Activated T-cell treated with anti-CD3 and anti-CD28 coated beads, Interleukin-2, amount 50 U/mL, for 4 hours (primary cell): Measurements from ENCODE around the gene KCNJ10. TPM values are rescaled to one million over a fixed set of nuclear protein-coding genes. Genes with fewer than 3 reads are reported as not detected.

Experiments used
- ATAC-seq, 2 donors: fragments of 200-7000 bp; cut with Tn5 transposase; one replicate each; pipeline ENCODE4 v1.10.0; 2021
- DNase-seq: peaks from one replicate; pipeline ENCODE4 v3.0.0-alpha.2; 2020
- H3K27me3 Mint-ChIP-seq: one replicate; pipeline ENCODE4 v1.8.0; 2021; ENCODE audit warnings: low read depth, mixed read lengths
- H3K36me3 Mint-ChIP-seq: one replicate; pipeline ENCODE4 v1.8.0; 2022; ENCODE audit warnings: mixed read lengths; ENCODE audit not compliant: insufficient read depth
- H3K4me1 Mint-ChIP-seq: one replicate; pipeline ENCODE4 v1.8.0; 2021; ENCODE audit warnings: low read depth, mixed read lengths
- H3K4me3 Mint-ChIP-seq: one replicate; pipeline ENCODE4 v1.8.0; 2021; ENCODE audit warnings: mild to moderate bottlenecking, moderate library complexity, mixed read lengths
- H3K9me3 Mint-ChIP-seq: one replicate; pipeline ENCODE4 v1.8.0; 2021; ENCODE audit warnings: mixed read lengths
- total RNA-seq, 3 donors: library from RNA; stranded (reverse); gene quantifications; one replicate each; pipeline ENCODE4 v1.2.1, GENCODE V29; 2021

Gene KCNJ10
- total RNA-seq, 3 donors from 2014 or later = 0.32 TPM; not detected in 2

- Mint-ChIP-seq H3K4me1 (no peaks in the 10 kb centered on the region), H3K4me3 (no peak overlapping the region), H3K36me3 (no peaks in the 10 kb centered on the region), H3K27me3 (peaks cover 28% of the 10 kb centered on the region), H3K9me3 (no peaks in the 10 kb centered on the region)
- DNase-seq (no peak), ATAC-seq (no peak)
Observed at GRCh38 chr1:159980076-159980475, 89.9 kb downstream of the KCNJ10 start.

DNA sequence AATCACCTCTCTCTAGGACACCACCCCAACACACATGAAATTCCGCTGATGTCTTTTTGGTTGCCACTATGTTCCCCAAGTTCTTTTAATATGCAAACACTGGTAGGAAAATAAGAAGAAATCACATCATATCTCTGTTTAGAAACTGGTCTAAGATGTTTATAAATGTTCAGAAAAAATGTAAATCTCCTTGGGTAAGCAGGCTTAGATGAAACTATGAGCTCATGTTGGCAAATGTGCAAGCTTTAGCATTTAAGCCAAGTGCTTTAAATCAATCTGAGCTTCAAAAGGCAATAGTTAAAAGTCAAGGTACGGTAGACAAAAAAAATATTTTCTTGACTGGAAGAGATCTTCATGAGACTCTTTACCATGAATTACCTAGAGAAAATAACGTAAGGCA is 90.7 kb downstream of the KCNJ10 start:
- Mint-ChIP-seq H3K9me3 (no peaks in the 10 kb centered on the region), H3K4me3 (no peak overlapping the region), H3K27me3 (peaks cover 25% of the 10 kb centered on the region), H3K4me1 (no peaks in the 10 kb centered on the region), H3K36me3 (no peaks in the 10 kb centered on the region)
- no peak for DNase-seq
- no peak for ATAC-seq

- DNase-seq = no peak
- no peak for ATAC-seq
- Mint-ChIP-seq H3K27me3 (peaks cover 21% of the 10 kb centered on the region), H3K4me1 (no peaks in the 10 kb centered on the region), H3K4me3 (no peak overlapping the region), H3K9me3 (no peaks in the 10 kb centered on the region), H3K36me3 (no peaks in the 10 kb centered on the region)
Observed at GRCh38 chr1:159978107-159978398, 91.9 kb downstream of the KCNJ10 start.

DNA sequence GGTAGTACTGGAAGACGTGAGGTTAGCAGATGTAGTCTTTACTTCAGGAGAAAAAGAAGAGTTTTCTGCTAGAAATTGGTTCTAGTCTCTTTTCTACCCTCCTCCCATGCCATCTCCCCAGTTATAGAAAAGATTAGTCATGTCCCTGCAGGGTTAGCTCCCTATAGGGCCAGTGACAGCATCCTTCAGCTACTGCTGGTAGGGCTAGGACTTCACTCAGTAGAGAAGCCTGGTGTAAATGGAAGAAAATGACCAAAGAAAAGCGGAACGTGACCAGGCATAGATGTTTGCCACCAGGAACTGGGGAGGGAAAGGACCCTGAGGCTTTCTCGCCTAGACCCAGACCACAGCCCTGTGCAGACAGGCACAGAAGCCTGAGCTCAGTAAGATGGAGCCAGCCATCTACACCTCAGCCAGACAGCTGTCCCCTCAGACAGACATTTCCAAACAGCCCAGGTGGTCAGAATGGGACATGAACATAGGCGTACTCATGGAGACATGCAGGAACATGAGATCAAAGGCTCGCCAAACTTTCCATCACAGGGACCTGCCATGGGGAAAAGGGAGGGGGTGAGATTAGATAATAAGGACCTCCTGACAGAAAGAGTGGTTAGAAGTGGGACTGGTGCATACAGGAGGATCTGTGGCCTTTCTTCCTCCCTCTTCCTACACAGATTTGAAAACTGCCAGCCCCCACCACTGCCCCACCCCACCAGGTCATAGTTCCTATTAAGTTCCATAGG is 92.4 kb downstream of the KCNJ10 start:
- H3K9me3 Mint-ChIP-seq = no peaks in the 10 kb centered on the region
- H3K4me1 Mint-ChIP-seq = no peaks in the 10 kb centered on the region
- DNase-seq (no peak), ATAC-seq (no peak)
- H3K36me3 Mint-ChIP-seq = no peaks in the 10 kb centered on the region
- H3K4me3 Mint-ChIP-seq = no peak overlapping the region
- H3K27me3 Mint-ChIP-seq = peaks cover 21% of the 10 kb centered on the region

GRCh38 chr1:159974350-159974965 is 95.5 kb downstream of the KCNJ10 start:
- no peaks in the 10 kb centered on the region for H3K36me3 Mint-ChIP-seq
- peaks cover 11% of the 10 kb centered on the region for H3K27me3 Mint-ChIP-seq
- DNase-seq (no peak), ATAC-seq (no peak)
- H3K4me1 Mint-ChIP-seq = no peaks in the 10 kb centered on the region
- H3K4me3 Mint-ChIP-seq = no peak overlapping the region
- H3K9me3 Mint-ChIP-seq = no peaks in the 10 kb centered on the region

- no peak for ATAC-seq
- Mint-ChIP-seq H3K27me3 (peaks cover 14% of the 10 kb centered on the region), H3K4me1 (no peaks in the 10 kb centered on the region), H3K36me3 (no peaks in the 10 kb centered on the region), H3K4me3 (no peak overlapping the region), H3K9me3 (no peaks in the 10 kb centered on the region)
- DNase-seq = no peak
Observed at GRCh38 chr1:159973350-159973940, 96.5 kb downstream of the KCNJ10 start.

- peaks cover 20% of the 10 kb centered on the region for H3K27me3 Mint-ChIP-seq
- ATAC-seq (no peak), DNase-seq (no peak)
- H3K36me3 Mint-ChIP-seq = no peaks in the 10 kb centered on the region
- H3K4me3 Mint-ChIP-seq = no peak overlapping the region
- no peaks in the 10 kb centered on the region for H3K9me3 Mint-ChIP-seq
- H3K4me1 Mint-ChIP-seq = no peaks in the 10 kb centered on the region
Observed at GRCh38 chr1:159972443-159973205, 97.3 kb downstream of the KCNJ10 start.

DNA sequence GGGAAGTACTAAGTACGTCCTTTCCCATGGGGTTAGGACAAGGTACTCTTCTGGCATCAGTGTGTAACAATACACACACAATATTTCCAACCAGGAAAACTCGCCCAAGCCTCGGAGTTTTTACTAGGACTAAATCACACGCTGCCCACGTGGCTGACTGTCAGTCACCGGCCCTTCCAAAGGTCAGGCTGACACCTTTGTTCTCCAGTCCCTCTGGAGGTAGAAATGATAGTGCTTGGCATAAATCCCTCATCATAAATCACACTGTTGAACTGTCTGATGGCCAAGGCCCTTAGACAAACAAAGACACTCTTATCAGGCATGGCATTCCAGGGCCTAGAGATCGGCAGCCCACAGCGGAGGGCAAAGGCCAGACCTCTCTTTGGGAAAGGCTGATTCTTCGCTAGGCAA is 99.0 kb downstream of the KCNJ10 start:
- Mint-ChIP-seq H3K27me3 (peaks cover 15% of the 10 kb centered on the region), H3K4me1 (no peaks in the 10 kb centered on the region), H3K36me3 (no peaks in the 10 kb centered on the region), H3K4me3 (no peak overlapping the region), H3K9me3 (no peaks in the 10 kb centered on the region)
- no peak for DNase-seq
- no peak for ATAC-seq

GRCh38 chr1:159968901-159969300 is 101.1 kb downstream of the KCNJ10 start:
- no peak overlapping the region for H3K4me3 Mint-ChIP-seq
- no peaks in the 10 kb centered on the region for H3K9me3 Mint-ChIP-seq

DNA sequence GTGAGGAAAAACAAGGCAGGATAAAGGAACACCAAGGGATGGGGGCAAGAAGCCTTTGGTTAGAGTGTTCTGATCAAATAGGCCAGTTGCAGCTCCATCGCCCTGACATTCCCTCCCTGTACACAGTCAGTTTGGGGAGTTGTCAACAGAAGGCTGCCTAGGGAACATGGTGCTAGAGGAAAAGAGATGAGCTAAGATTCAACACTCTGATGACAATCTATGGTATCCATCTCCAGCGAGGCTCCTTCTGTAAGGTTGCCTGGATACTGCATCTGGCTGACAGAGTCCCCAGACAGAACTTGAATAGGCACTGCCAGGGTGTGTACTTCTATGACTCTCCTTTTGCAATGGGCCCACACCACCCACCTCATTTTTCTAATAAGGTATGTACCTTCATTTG is 104.7 kb downstream of the KCNJ10 start:
- ATAC-seq = no peak

More at GRCh38 chr1:159968901-159969300, 101.1 kb downstream of the KCNJ10 start:
- DNase-seq (no peak), ATAC-seq (no peak)
- Mint-ChIP-seq H3K36me3 (no peaks in the 10 kb centered on the region), H3K4me1 (no peaks in the 10 kb centered on the region), H3K27me3 (peaks cover 15% of the 10 kb centered on the region)

GRCh38 chr1:159964144-159964543 is 105.8 kb downstream of the KCNJ10 start:
- no peak overlapping the region for H3K4me3 Mint-ChIP-seq
- ATAC-seq (no peak), DNase-seq (no peak)
- no peaks in the 10 kb centered on the region for H3K4me1 Mint-ChIP-seq
- peaks cover 21% of the 10 kb centered on the region for H3K27me3 Mint-ChIP-seq
- H3K36me3 Mint-ChIP-seq = no peaks in the 10 kb centered on the region
- no peaks in the 10 kb centered on the region for H3K9me3 Mint-ChIP-seq

More for the DNA sequence above, 104.7 kb downstream of the KCNJ10 start:
- DNase-seq = no peak
- Mint-ChIP-seq H3K27me3 (peaks cover 16% of the 10 kb centered on the region), H3K4me3 (no peak overlapping the region), H3K9me3 (no peaks in the 10 kb centered on the region), H3K4me1 (no peaks in the 10 kb centered on the region), H3K36me3 (no peaks in the 10 kb centered on the region)

GRCh38 chr1:159962176-159962575 is 107.8 kb downstream of the KCNJ10 start:
- DNase-seq = no peak
- peaks cover 10% of the 10 kb centered on the region for H3K27me3 Mint-ChIP-seq
- H3K9me3 Mint-ChIP-seq = no peaks in the 10 kb centered on the region
- no peak for ATAC-seq
- no peaks in the 10 kb centered on the region for H3K4me1 Mint-ChIP-seq
- no peak overlapping the region for H3K4me3 Mint-ChIP-seq
- H3K36me3 Mint-ChIP-seq = no peaks in the 10 kb centered on the region

- DNase-seq = no peak
- H3K9me3 Mint-ChIP-seq = no peaks in the 10 kb centered on the region
Observed at GRCh38 chr1:159961636-159962035, 108.3 kb downstream of the KCNJ10 start.

DNA sequence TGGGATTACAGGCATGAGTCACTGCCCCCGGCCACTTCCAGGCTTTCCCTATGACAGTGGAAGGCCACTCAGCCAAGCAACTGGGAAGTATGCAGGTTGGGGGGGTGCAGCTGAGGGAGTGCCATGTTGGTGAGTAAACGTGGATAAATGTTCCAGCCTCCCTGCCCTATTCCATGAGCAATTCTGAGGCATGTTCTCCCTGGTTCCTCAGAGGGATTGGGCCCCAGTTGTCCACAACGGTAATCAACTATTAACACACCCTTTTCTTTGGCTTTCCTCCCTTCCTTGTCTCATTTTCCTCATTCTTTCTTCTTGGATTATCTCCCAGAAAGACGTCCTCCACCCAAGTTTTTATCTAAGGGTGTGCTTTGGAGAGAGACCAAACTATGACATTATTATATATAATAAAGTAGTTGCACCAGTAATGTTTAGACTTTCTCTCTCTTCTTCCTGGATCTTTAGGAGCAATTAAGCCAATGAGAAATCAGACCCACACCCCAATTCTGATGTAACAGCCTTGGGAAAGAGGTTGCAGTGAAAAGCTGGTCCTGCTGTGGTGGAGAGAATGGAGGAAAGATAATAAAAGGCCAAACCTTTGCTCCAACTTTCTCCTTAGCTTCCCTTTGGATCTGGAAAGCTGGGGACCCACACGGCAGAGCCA is 109.1 kb downstream of the KCNJ10 start:
- DNase-seq (no peak), ATAC-seq (no peak)
- H3K4me1 Mint-ChIP-seq = no peaks in the 10 kb centered on the region
- H3K27me3 Mint-ChIP-seq = peaks cover 14% of the 10 kb centered on the region
- H3K36me3 Mint-ChIP-seq = no peaks in the 10 kb centered on the region
- H3K9me3 Mint-ChIP-seq = no peaks in the 10 kb centered on the region
- H3K4me3 Mint-ChIP-seq = no peak overlapping the region

More at GRCh38 chr1:159961636-159962035, 108.3 kb downstream of the KCNJ10 start:
- no peak for ATAC-seq
- Mint-ChIP-seq H3K4me3 (no peak overlapping the region), H3K36me3 (no peaks in the 10 kb centered on the region), H3K27me3 (peaks cover 11% of the 10 kb centered on the region), H3K4me1 (no peaks in the 10 kb centered on the region)
